Stimulated activated naive CD8-positive, alpha-beta T cell treated with anti-CD3 and anti-CD28 coated beads, Interleukin-15, Interleukin-2, amounts not matched to agents 100 U/mL and 50 U/mL, for 24 hours (primary cell): ENCODE data around the gene CABP4.

Source experiments
- ATAC-seq: fragments of 150-1000 bp; cut with Tn5 transposase; one replicate; pipeline ENCODE4 v1.10.0; 2021
- DNase-seq: peaks from one replicate; pipeline ENCODE4 v3.0.0; 2021

Gene CABP4

GRCh38 chr11:67496113-67496512, 41.0 kb downstream of the CABP4 start:
- ATAC-seq (no peak), DNase-seq (no peak)

- no peak for ATAC-seq
- no peak for DNase-seq
These were observed 42.6 kb downstream of the CABP4 start for GRCh38 chr11:67497656-67498291.

GRCh38 chr11:67498544-67498972, 43.4 kb downstream of the CABP4 start:
- DNase-seq, result no peak

GRCh38 chr11:67499808-67500483, 44.8 kb downstream of the CABP4 start:
- no peak for ATAC-seq
- DNase-seq, result no peak

More at GRCh38 chr11:67498544-67498972, 43.4 kb downstream of the CABP4 start:
- ATAC-seq, result no peak

- ATAC-seq, result no peak
These were observed 45.3 kb downstream of the CABP4 start for GRCh38 chr11:67500484-67500821.

GRCh38 chr11:67500831-67501715, 45.9 kb downstream of the CABP4 start:
- DNase-seq, result no peak
- ATAC-seq, result no peak

More at GRCh38 chr11:67500484-67500821, 45.3 kb downstream of the CABP4 start:
- no peak for DNase-seq

GRCh38 chr11:67501854-67502253, 46.7 kb downstream of the CABP4 start:
- no peak for ATAC-seq
- no peak for DNase-seq

GRCh38 chr11:67502328-67502979, 47.3 kb downstream of the CABP4 start:
- DNase-seq, result no peak
- ATAC-seq, result no peak

- no peak for ATAC-seq
- no peak for DNase-seq
These were observed 48.2 kb downstream of the CABP4 start for GRCh38 chr11:67503119-67504004.

- ATAC-seq, result no peak
- DNase-seq, result peak; percentile 64
These were observed 49.1 kb downstream of the CABP4 start for GRCh38 chr11:67504005-67504949.

- DNase-seq (peak; percentile 90), ATAC-seq (no peak)
These were observed 49.9 kb downstream of the CABP4 start, which contains the start of gene PITPNM1 for GRCh38 chr11:67504950-67505581. Gene PITPNM1, minus strand, starts transcription at chr11:67505363. Its CDS starts 1,183 bp downstream, at chr11:67504180.

- ATAC-seq (peak; percentile 76), DNase-seq (peak; percentile 95)
These were observed 50.6 kb downstream of the CABP4 start for GRCh38 chr11:67505605-67506396.

GRCh38 chr11:67506426-67507051, 51.4 kb downstream of the CABP4 start:
- ATAC-seq (no peak), DNase-seq (no peak)

- DNase-seq (no peak), ATAC-seq (no peak)
These were observed 52.2 kb downstream of the CABP4 start for GRCh38 chr11:67507242-67507863.

GRCh38 chr11:67507864-67508485, 52.8 kb downstream of the CABP4 start, which contains the start of gene CDK2AP2:
Gene CDK2AP2, minus strand, starts transcription at chr11:67508162. Its CDS starts 80 bp downstream, at chr11:67508082.
- DNase-seq (peak; percentile 99), ATAC-seq (peak; percentile 77)

GRCh38 chr11:67508486-67509121, 53.5 kb downstream of the CABP4 start:
- peak; percentile 11 for ATAC-seq
- peak; percentile 100 for DNase-seq

- no peak for ATAC-seq
- no peak for DNase-seq
These were observed 54.8 kb downstream of the CABP4 start for GRCh38 chr11:67510023-67510345.
